ENCODE measurements around the gene HPCAL4. TPM values are rescaled to one million over a fixed set of nuclear protein-coding genes. Genes with fewer than 3 reads are reported as not detected.

HPCAL4 gene
- total RNA-seq, 4 donors from 2014 or later, result 0.14 to 0.16 TPM; not detected in 2

DNA sequence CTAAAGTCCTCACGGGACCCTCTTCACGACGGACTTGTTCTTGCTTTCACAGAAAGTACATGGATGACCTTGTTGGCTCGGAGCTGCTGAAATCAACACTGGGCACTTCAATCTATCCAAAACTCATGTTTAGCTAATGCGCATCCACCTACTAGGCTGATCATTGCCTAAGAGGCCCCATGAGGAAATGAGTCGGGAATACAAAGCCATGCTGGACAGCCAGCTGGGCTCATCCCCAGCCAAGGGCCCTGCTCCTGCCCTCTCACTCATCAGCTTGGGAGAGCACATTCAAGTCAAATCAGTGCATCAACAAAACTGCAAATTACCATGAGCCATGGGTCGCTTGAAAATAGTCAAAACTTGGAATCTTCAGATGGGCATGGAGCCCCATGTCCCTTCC, 36.9 kb downstream of the HPCAL4 start:
- H3K27ac ChIP-seq, result no peak overlapping the region
- DNase-seq, result no peak
- no peaks in the 10 kb centered on the region for H3K36me3 ChIP-seq
- H3K4me1 ChIP-seq, result peaks cover 0 to 3% (median 0%) of the 10 kb centered on the region in 4 donors
- no peaks in the 10 kb centered on the region for H3K9me3 ChIP-seq
- H3K27me3 ChIP-seq, result peaks cover 16% of the 10 kb centered on the region
- no peak overlapping the region for H3K4me3 ChIP-seq
- no peak for TF ChIP-seq CTCF (IDR thresholded peaks at IDR 0.05)
- TF ChIP-seq EP300 (IDR thresholded peaks at IDR 0.05; ENCODE audit: low read depth), result no peak
- no peak for TF ChIP-seq POLR2A (IDR thresholded peaks at IDR 0.05)
- no peak for TF ChIP-seq POLR2AphosphoS5 (IDR thresholded peaks at IDR 0.05)
- intact Hi-C loops (cut with DNase I; ENCODE audit: low total_unique reads) (no loop called here), in situ Hi-C loops (cut with MboI; ENCODE audit: low pct_ligation_motif_present in 1 of 4, low pct_unique_long_range_greater_than_20kb in 1 of 4, low sequenced_read_pairs in 3 of 4) (loop anchor here in 1 of 4 donors (10.0 kb wide), 1 partner anchor 49 kb away; no protein-coding TSS in a partner anchor)
- 69% methylated on average over 7 of the region's 7 CpGs; no CpG with 5 or more reads in 1 of the 2 donors for WGBS, 2 donors (ENCODE audit: low coverage in 1 of 2)

- peak; percentile 78 for DNase-seq
- intact Hi-C loops (cut with DNase I; ENCODE audit: low total_unique reads) (loop anchor here (2.0 kb wide), 1 partner anchor 45 kb away; no protein-coding TSS in a partner anchor), in situ Hi-C loops (cut with MboI; ENCODE audit: low pct_ligation_motif_present in 1 of 4, low pct_unique_long_range_greater_than_20kb in 1 of 4, low sequenced_read_pairs in 3 of 4) (loop anchor here in 1 of 4 donors (10.0 kb wide), 1 partner anchor 49 kb away; no protein-coding TSS in a partner anchor)
- H3K27me3 ChIP-seq, result peaks cover 16% of the 10 kb centered on the region
- H3K36me3 ChIP-seq, result no peaks in the 10 kb centered on the region
- H3K27ac ChIP-seq, result no peak overlapping the region
- 5% methylated on average over 8 of the region's 8 CpGs; no CpG with 5 or more reads in 1 of the 2 donors for WGBS, 2 donors (ENCODE audit: low coverage in 1 of 2)
- TF ChIP-seq POLR2A (IDR thresholded peaks at IDR 0.05), result no peak
- TF ChIP-seq POLR2AphosphoS5 (IDR thresholded peaks at IDR 0.05), result no peak
- TF ChIP-seq CTCF (IDR thresholded peaks at IDR 0.05), result peak; percentile 74 to 96 (median 92)
- H3K4me1 ChIP-seq, result peaks cover 0 to 3% (median 0%) of the 10 kb centered on the region in 4 donors
- H3K4me3 ChIP-seq, result no peak overlapping the region
- no peaks in the 10 kb centered on the region for H3K9me3 ChIP-seq
Observed at GRCh38 chr1:39653546-39654031, 37.6 kb downstream of the HPCAL4 start.

DNA sequence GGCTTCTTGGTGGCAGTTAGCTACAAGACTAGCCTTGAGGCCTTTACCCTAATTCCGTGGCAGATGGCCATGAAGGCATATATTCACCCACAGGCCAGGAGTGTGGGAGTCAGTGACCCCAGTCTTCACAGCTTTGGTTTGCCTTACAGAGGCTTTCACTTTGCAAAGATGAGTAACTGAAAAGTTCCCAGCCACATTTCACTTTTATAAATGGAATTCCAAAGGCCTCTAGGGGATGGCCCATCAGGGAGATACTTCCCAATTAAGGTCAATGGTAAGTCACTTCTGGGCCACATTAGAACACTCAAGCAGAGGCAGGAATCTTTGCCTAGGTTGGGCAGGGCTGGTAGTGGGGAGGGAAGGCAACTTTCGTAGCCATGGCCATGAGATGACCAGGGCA, 38.7 kb downstream of the HPCAL4 start:
- no peaks in the 10 kb centered on the region for H3K9me3 ChIP-seq
- peaks cover 0 to 3% (median 0%) of the 10 kb centered on the region in 4 donors for H3K4me1 ChIP-seq
- in situ Hi-C loops (cut with MboI; ENCODE audit: low pct_ligation_motif_present in 1 of 4, low pct_unique_long_range_greater_than_20kb in 1 of 4, low sequenced_read_pairs in 3 of 4) (loop anchor here in 1 of 4 donors (10.0 kb wide), 1 partner anchor 48 kb away; no protein-coding TSS in a partner anchor), intact Hi-C loops (cut with DNase I; ENCODE audit: low total_unique reads) (loop anchor here (2.0 kb wide), 1 partner anchor 44 kb away; no protein-coding TSS in a partner anchor)
- DNase-seq, result no peak
- peaks cover 16% of the 10 kb centered on the region for H3K27me3 ChIP-seq
- WGBS, 2 donors (ENCODE audit: low coverage in 1 of 2), result 94 to 100% methylated on average over 1 to 2 of the region's 2 CpGs
- H3K27ac ChIP-seq, result no peak overlapping the region
- no peak overlapping the region for H3K4me3 ChIP-seq
- TF ChIP-seq POLR2A (IDR thresholded peaks at IDR 0.05), result no peak
- no peak for TF ChIP-seq EP300 (IDR thresholded peaks at IDR 0.05; ENCODE audit: low read depth)
- TF ChIP-seq CTCF (IDR thresholded peaks at IDR 0.05), result no peak
- TF ChIP-seq POLR2AphosphoS5 (IDR thresholded peaks at IDR 0.05), result no peak
- H3K36me3 ChIP-seq, result no peaks in the 10 kb centered on the region

DNA sequence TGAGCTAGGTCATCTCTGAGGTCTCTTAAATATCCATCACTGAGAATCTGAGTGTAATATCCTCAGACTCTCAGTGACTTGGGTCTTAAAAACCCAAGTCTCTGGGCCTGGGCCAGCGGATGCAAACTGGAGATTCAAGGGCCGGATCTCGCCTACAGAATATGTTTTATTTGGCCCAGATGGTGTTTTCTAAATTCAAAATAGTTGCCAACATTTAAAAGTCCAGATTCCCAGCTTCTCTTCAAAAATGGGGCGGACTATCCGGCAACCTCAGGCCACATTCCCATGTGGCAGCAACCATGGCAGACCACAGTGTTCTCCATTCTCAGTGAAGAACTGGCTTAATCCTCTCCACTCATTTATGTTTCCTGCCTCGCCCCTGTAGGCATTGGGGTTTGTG, 39.1 kb downstream of the HPCAL4 start:
- in situ Hi-C loops (cut with MboI; ENCODE audit: low pct_ligation_motif_present in 1 of 4, low pct_unique_long_range_greater_than_20kb in 1 of 4, low sequenced_read_pairs in 3 of 4) (loop anchor here in 1 of 4 donors (10.0 kb wide), 1 partner anchor 47 kb away; no protein-coding TSS in a partner anchor), intact Hi-C loops (cut with DNase I; ENCODE audit: low total_unique reads) (loop anchor here (2.0 kb wide), 1 partner anchor 43 kb away; no protein-coding TSS in a partner anchor)
- Histone ChIP-seq H3K36me3 (no peaks in the 10 kb centered on the region), H3K4me3 (no peak overlapping the region), H3K27me3 (peaks cover 16% of the 10 kb centered on the region), H3K4me1 (peaks cover 0 to 3% (median 0%) of the 10 kb centered on the region in 4 donors), H3K27ac (no peak overlapping the region), H3K9me3 (no peaks in the 10 kb centered on the region)
- TF ChIP-seq EP300 (IDR thresholded peaks at IDR 0.05; ENCODE audit: low read depth) (no peak), POLR2A (IDR thresholded peaks at IDR 0.05) (no peak), CTCF (IDR thresholded peaks at IDR 0.05) (no peak), POLR2AphosphoS5 (IDR thresholded peaks at IDR 0.05) (no peak)
- DNase-seq, result no peak
- 60 to 88% methylated on average over 1 to 6 of the region's 6 CpGs for WGBS, 2 donors (ENCODE audit: low coverage in 1 of 2)
